HG03442 (cell line): ENCODE measurements around the gene HS6ST3.

Experiments used
- ATAC-seq: cut with Tn5 transposase; IDR thresholded peaks from one replicate; pipeline ENCODE4 v1.9.1; 2021; ENCODE audit warnings: mild to moderate bottlenecking, moderate library complexity; ENCODE audit not compliant: unreplicated experiment

Gene HS6ST3

DNA sequence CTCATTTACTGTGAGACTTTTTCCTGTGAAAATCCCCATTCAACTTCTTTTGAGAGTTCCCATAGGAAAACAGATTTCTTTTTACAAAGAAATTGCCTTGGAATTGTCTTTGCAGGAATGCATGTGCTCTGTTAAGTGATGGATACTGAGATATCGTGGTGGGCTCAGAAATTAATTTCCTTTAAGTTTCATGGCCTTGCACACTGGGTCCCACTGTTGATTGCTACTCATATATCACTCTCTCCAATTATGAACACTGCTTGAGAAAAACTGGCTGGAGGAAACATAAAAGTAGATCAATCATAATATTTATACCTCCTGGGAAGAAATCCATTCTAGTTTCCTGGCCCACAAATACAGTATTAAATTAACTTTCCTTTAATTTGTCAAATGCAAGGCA is 773.1 kb downstream of the HS6ST3 start:
- no peak for ATAC-seq

DNA sequence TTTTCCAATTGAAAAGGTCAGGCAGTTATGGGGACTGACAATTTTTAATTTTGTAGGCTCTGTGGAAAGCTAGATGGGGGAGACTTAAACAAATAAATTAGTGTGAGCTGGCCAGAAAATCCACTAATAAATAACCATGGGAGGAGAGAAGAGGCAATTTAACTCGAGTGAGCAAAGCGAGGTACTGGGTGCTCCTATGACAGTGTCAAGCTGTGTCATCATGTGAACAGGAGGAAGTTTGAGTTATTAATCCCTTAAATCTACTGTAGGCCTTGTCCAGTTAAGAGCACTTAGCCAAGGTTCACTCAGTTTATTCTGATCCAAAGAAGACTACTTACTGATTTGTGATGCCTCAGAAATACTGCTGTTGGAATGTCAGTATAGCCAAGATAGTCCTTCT is 781.6 kb downstream of the HS6ST3 start:
- no peak for ATAC-seq

DNA sequence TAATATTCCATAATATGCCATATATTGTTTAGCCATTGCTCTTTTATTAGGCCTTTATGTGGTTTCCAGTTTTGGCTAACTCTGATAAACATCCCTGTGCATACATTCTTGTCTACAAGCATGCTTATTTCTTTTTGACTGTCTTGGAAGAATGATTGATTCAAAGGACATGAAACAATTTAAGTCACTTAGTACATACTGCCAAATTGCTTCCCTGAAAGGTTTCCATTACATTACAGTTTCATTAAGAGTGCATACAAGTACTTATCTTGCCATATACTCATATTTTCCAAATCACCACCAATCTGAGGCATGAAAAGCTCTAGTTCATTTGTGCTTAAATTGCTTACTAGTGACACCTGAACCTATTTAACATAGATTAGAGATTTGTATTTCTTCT is 790.5 kb downstream of the HS6ST3 start:
- no peak for ATAC-seq
